ENCODE data around the gene SPATS2.
A peak's percentile ranks its signal among the peaks of the same experiment; 100 is the strongest.
"Not testable (repeated sequence)": the region's sequence is repeated elsewhere in the genome, so short reads cannot be mapped to it uniquely, and the experiment has no call there.

Gene SPATS2

GRCh38 chr12:49525942-49526341 lies 158.7 kb downstream of the SPATS2 start:
- DNase-seq, result no peak

- no peak for DNase-seq
Observed at GRCh38 chr12:49527361-49528130, 160.3 kb downstream of the SPATS2 start.

- no peak for DNase-seq
Observed at GRCh38 chr12:49529414-49529813, 162.2 kb downstream of the SPATS2 start.

- DNase-seq, result no peak
Observed at GRCh38 chr12:49531745-49532144, 164.5 kb downstream of the SPATS2 start.

- DNase-seq, result peak; percentile 97
Observed at GRCh38 chr12:49533331-49533730, 166.1 kb downstream of the SPATS2 start.

GRCh38 chr12:49534122-49534521 lies 166.9 kb downstream of the SPATS2 start:
- DNase-seq, result not testable (repeated sequence)

GRCh38 chr12:49534731-49535278 lies 167.5 kb downstream of the SPATS2 start:
- no peak for DNase-seq

GRCh38 chr12:49535921-49536525 lies 168.8 kb downstream of the SPATS2 start:
- DNase-seq, result no peak

GRCh38 chr12:49536526-49537071 lies 169.3 kb downstream of the SPATS2 start:
- no peak for DNase-seq

GRCh38 chr12:49537231-49537751 lies 170.0 kb downstream of the SPATS2 start:
- no peak for DNase-seq

- DNase-seq, result peak; percentile 74
Observed at GRCh38 chr12:49537752-49538509, 170.7 kb downstream of the SPATS2 start.

GRCh38 chr12:49538510-49539403 lies 171.5 kb downstream of the SPATS2 start, which contains the start of gene KCNH3:
Gene KCNH3 (plus strand): TSS chr12:49539030. CDS start chr12:49539417, 387 bp downstream.
- DNase-seq, result peak; percentile 96

GRCh38 chr12:49539406-49540228 lies 172.4 kb downstream of the SPATS2 start:
- DNase-seq, result no peak

- DNase-seq, result peak; percentile 31
Observed at GRCh38 chr12:49540229-49541139, 173.2 kb downstream of the SPATS2 start.

GRCh38 chr12:49541140-49541861 lies 174.0 kb downstream of the SPATS2 start:
- no peak for DNase-seq

GRCh38 chr12:49541911-49542505 lies 174.7 kb downstream of the SPATS2 start:
- DNase-seq, result no peak

GRCh38 chr12:49542592-49543160 lies 175.4 kb downstream of the SPATS2 start:
- no peak for DNase-seq

Measured in NCI-H146 (cell line).